Liver (tissue), 9 donors: ENCODE measurements around the gene FBXO31. TPM values are rescaled to one million over a fixed set of nuclear protein-coding genes. Genes with fewer than 3 reads are reported as not detected.

ENCODE experiments used
- DNase-seq: peaks from one replicate; pipeline ENCODE4 v3.0.0-alpha.2; 2017; ENCODE audit warnings: low spot score
- H3K27ac ChIP-seq, 2 donors: one replicate each; pipeline ENCODE4 v1.7.0; 2013; ENCODE audit warnings: inconsistent platforms in 2 of 2, low read length in 2 of 2, control low read depth in 1 of 2, low read depth in 1 of 2, mild to moderate bottlenecking in 1 of 2
- H3K27me3 ChIP-seq, 4 donors: one replicate each; pipeline versions ENCODE4 v1.6.1 to v1.7.0; 2013; ENCODE audit warnings: low read length in 3 of 4, inconsistent platforms in 1 of 4, mild to moderate bottlenecking in 1 of 4, moderate library complexity in 1 of 4; ENCODE audit not compliant: control insufficient read depth in 4 of 4, insufficient read depth in 4 of 4
- H3K36me3 ChIP-seq, 4 donors: one replicate each; pipeline versions ENCODE4 v1.6.1 to v1.7.0; 2013; ENCODE audit warnings: low read length in 3 of 4, mild to moderate bottlenecking in 3 of 4, low read depth in 1 of 4, moderate library complexity in 1 of 4; ENCODE audit not compliant: control insufficient read depth in 4 of 4, insufficient read depth in 3 of 4
- H3K4me1 ChIP-seq, 4 donors: one replicate each; pipeline versions ENCODE4 v1.6.1 to v1.7.0; 2013; ENCODE audit warnings: low read length in 3 of 4, mild to moderate bottlenecking in 3 of 4, moderate library complexity in 1 of 4; ENCODE audit not compliant: control insufficient read depth in 4 of 4, insufficient read depth in 4 of 4
- H3K4me3 ChIP-seq, 3 donors: one replicate each; pipeline versions ENCODE4 v1.6.1 to v1.7.0; 2013; ENCODE audit warnings: low read length in 3 of 3, control low read depth in 1 of 3, low read depth in 1 of 3, mild to moderate bottlenecking in 1 of 3
- H3K9ac ChIP-seq, 2 donors: one replicate each; pipeline ENCODE4 v1.7.0; 2013; ENCODE audit warnings: low read length in 2 of 2, mild to moderate bottlenecking in 2 of 2, moderate library complexity in 2 of 2, control low read depth in 1 of 2, low read depth in 1 of 2
- H3K9me3 ChIP-seq, 4 donors: one replicate each; pipeline versions ENCODE4 v1.6.1 to v1.7.0; 2013; ENCODE audit warnings: low read length in 3 of 4; ENCODE audit not compliant: control insufficient read depth in 4 of 4
- EGR1 ChIP-seq, 2 donors: IDR thresholded peaks; 2 replicates each; pipeline ENCODE4 v1.6.1; 2016 to 2018; ENCODE audit warnings: antibody characterized with exemption in 2 of 2, low read depth in 2 of 2
- FOXA2 ChIP-seq: IDR thresholded peaks from 2 replicates; pipeline ENCODE4 v1.6.1; 2016; ENCODE audit warnings: antibody characterized with exemption
- GABPA ChIP-seq, 2 donors: IDR thresholded peaks in 1 of 2; conservative IDR thresholded peaks in 1 of 2; 2 replicates each; pipeline ENCODE4 v1.6.1; 2016; ENCODE audit warnings: antibody characterized with exemption in 2 of 2, mild to moderate bottlenecking in 1 of 2, moderate library complexity in 1 of 2
- HNF4A ChIP-seq, 2 donors: conservative IDR thresholded peaks; 2 replicates each; pipeline ENCODE4 v1.6.1; 2016; ENCODE audit warnings: antibody characterized with exemption in 2 of 2, mild to moderate bottlenecking in 2 of 2
- HNF4G ChIP-seq: IDR thresholded peaks from 2 replicates; pipeline ENCODE4 v1.6.1; 2016; ENCODE audit warnings: antibody characterized with exemption
- JUND ChIP-seq, 2 donors: IDR thresholded peaks; 2 replicates each; pipeline ENCODE4 v1.6.1; 2016; ENCODE audit warnings: antibody characterized with exemption in 2 of 2
- NR2F2 ChIP-seq: IDR thresholded peaks from 2 replicates; pipeline ENCODE4 v1.6.1; 2016; ENCODE audit warnings: antibody characterized with exemption
- RAD21 ChIP-seq, 2 donors: IDR thresholded peaks; 2 replicates each; pipeline ENCODE4 v1.6.1; 2016; ENCODE audit warnings: antibody characterized with exemption in 2 of 2, mild to moderate bottlenecking in 2 of 2
- RXRA ChIP-seq, 2 donors: IDR thresholded peaks; 2 replicates each; pipeline ENCODE4 v1.6.1; 2017 to 2018; ENCODE audit warnings: antibody characterized with exemption in 2 of 2, mild to moderate bottlenecking in 1 of 2
- TAF1 ChIP-seq: conservative IDR thresholded peaks from 2 replicates; pipeline ENCODE4 v1.6.1; 2016; ENCODE audit warnings: antibody characterized with exemption, mild to moderate bottlenecking
- YY1 ChIP-seq: IDR thresholded peaks from 2 replicates; pipeline ENCODE4 v1.6.1; 2016; ENCODE audit warnings: antibody characterized with exemption, mild to moderate bottlenecking
- WGBS: extraction: QIAGEN DNeasy Blood & Tissue Kit; methylation state at CpG from one replicate; pipeline ENCODE4 v1.1.7; 2013; 5-methylcytosine and 5-hydroxymethylcytosine counted together
- polyA plus RNA-seq, 2 donors: library from polyadenylated mRNA; stranded (reverse) in 1 of 2; unstranded in 1 of 2; fragments of 200-250 nt in 1 of 2; fragments of >200 nt in 1 of 2; fragmentation: Nextera tagmentation in 1 of 2; extraction: Ambion mirVana in 1 of 2; gene quantifications; one replicate each; pipeline versions ENCODE4 v1.2.1 to v1.2.3, GENCODE V29; 2013 to 2015
- total RNA-seq, 2 donors: library from RNA; depleted of rRNA; stranded (reverse); fragments of >200 nt; gene quantifications; one replicate each; pipeline ENCODE4 v1.2.3, GENCODE V29; 2014
- TF ChIP-seq, protein P1 (sequence below): fragments of 150-350 bp; IDR thresholded peaks from 2 replicates; pipeline ENCODE4 v1.5.1; 2017; ENCODE audit warnings: improper control_type of control experiment, low read depth, low read length; ENCODE audit not compliant: missing input control
- TF ChIP-seq, protein P2 (sequence below): IDR thresholded peaks from 2 replicates; pipeline ENCODE4 v1.6.1; 2016; ENCODE audit warnings: antibody characterized with exemption
- TF ChIP-seq, protein P3 (sequence below): IDR thresholded peaks from 2 replicates; pipeline ENCODE4 v1.6.1; 2016; ENCODE audit warnings: antibody characterized with exemption
- TF ChIP-seq, protein P4 (sequence below): IDR thresholded peaks from 2 replicates; pipeline ENCODE4 v1.6.1; 2016; ENCODE audit warnings: antibody characterized with exemption, mild to moderate bottlenecking
- donor health status: healthy.
- donor health status: healthy.
- donor health status: healthy.
- donor health status: healthy.
- donor health status: healthy.

The FBXO31 gene
- total and polyA plus RNA-seq, 4 donors: 13.2 to 30.3 (median 18.1) TPM

DNA sequence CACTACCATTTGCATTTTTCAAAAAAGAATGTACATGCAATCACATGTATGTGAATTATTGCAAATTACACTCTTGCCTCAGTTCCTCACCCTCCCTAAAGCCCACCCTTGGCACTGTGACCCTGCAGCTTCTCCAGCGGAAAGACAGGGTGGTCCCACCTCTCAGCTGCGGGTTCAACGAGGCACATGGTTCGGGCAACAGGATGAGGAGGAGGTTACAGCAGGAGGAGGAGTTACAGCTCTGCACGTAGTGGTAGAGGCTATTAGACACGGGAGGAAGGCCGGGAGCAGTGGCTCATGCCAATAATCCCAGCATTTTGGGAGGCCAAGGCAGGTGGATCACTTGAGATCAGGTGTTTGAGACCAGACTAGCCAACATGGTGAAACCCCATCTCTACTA is 71.6 kb downstream of the FBXO31 start (continued):
- TF ChIP-seq, protein P1, sequence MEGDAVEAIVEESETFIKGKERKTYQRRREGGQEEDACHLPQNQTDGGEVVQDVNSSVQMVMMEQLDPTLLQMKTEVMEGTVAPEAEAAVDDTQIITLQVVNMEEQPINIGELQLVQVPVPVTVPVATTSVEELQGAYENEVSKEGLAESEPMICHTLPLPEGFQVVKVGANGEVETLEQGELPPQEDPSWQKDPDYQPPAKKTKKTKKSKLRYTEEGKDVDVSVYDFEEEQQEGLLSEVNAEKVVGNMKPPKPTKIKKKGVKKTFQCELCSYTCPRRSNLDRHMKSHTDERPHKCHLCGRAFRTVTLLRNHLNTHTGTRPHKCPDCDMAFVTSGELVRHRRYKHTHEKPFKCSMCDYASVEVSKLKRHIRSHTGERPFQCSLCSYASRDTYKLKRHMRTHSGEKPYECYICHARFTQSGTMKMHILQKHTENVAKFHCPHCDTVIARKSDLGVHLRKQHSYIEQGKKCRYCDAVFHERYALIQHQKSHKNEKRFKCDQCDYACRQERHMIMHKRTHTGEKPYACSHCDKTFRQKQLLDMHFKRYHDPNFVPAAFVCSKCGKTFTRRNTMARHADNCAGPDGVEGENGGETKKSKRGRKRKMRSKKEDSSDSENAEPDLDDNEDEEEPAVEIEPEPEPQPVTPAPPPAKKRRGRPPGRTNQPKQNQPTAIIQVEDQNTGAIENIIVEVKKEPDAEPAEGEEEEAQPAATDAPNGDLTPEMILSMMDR: no peak
- no peak for TF ChIP-seq JUND (IDR thresholded peaks at IDR 0.05)
- TF ChIP-seq GABPA (IDR thresholded peaks at IDR 0.05 in 1 of 2, conservative IDR thresholded peaks at IDR 0.05 in 1 of 2): no peak

DNA sequence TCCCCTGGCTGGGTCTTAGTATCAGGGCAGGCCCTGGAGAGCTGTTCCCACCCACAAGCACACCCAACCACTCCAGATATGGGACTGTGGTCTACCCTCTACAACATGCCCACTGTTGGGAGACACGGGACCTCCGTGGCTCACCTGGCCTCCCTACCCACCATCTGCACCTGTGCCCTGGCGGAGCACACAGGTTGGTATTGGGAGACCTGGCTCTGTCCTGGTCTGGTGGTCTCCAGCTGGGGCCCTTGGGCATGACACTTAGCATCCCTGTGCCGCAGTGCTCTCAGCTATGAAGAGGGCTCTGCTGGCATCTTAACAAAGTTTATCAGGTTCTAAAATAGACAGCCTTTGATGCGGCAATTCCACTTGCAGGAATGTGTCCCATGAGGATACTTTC is 72.2 kb downstream of the FBXO31 start:
- DNase-seq: no peak
- peaks cover 0 to 4% (median 0%) of the 10 kb centered on the region in 4 donors for H3K9me3 ChIP-seq
- H3K36me3 ChIP-seq: no peaks in the 10 kb centered on the region
- no peaks in the 10 kb centered on the region for H3K27me3 ChIP-seq
- no peaks in the 10 kb centered on the region for H3K4me1 ChIP-seq
- TF ChIP-seq JUND (IDR thresholded peaks at IDR 0.05) (no peak), GABPA (IDR thresholded peaks at IDR 0.05 in 1 of 2, conservative IDR thresholded peaks at IDR 0.05 in 1 of 2) (no peak), TAF1 (no peak), YY1 (no peak), NR2F2 (no peak)
- WGBS: 89% methylated on average over 5 of the region's 5 CpGs
- H3K27ac ChIP-seq: no peak overlapping the region
- H3K9ac ChIP-seq: no peak overlapping the region
- no peak overlapping the region for H3K4me3 ChIP-seq

DNA sequence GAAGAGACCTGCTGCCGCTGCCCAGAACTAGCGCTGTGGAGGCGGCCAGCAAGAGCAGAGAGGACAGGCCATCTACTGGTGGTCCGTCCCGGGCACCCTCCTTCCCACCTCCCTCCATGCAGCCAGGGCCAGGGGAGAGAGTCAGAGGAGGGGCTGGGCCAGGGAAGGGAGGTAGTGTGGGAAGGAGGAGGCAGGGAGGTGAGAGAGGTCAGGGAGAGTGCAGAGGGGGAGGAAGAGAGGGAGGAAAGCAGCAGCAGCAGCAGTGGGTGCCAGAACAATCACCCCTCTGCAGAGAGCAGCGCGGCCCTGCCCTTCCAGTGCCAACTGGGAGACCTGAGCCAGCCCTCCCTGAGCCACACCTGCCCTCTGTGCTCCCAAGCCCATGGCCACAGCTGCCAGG is 73.0 kb downstream of the FBXO31 start:
- H3K27ac ChIP-seq: no peak overlapping the region
- peaks cover 0 to 4% (median 0%) of the 10 kb centered on the region in 4 donors for H3K9me3 ChIP-seq
- TF ChIP-seq RAD21 (IDR thresholded peaks at IDR 0.05) (no peak), RXRA (IDR thresholded peaks at IDR 0.05) (no peak), JUND (IDR thresholded peaks at IDR 0.05) (no peak), GABPA (IDR thresholded peaks at IDR 0.05 in 1 of 2, conservative IDR thresholded peaks at IDR 0.05 in 1 of 2) (no peak), HNF4G (no peak), HNF4A (conservative IDR thresholded peaks at IDR 0.05) (no peak)
- TF ChIP-seq, protein P2, sequence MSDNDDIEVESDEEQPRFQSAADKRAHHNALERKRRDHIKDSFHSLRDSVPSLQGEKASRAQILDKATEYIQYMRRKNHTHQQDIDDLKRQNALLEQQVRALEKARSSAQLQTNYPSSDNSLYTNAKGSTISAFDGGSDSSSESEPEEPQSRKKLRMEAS: no peak
- no peak overlapping the region for H3K9ac ChIP-seq
- H3K36me3 ChIP-seq: no peaks in the 10 kb centered on the region
- no peak overlapping the region for H3K4me3 ChIP-seq
- DNase-seq: no peak
- no peaks in the 10 kb centered on the region for H3K4me1 ChIP-seq
- no peaks in the 10 kb centered on the region for H3K27me3 ChIP-seq
- WGBS: 94% methylated on average over 7 of the region's 7 CpGs

DNA sequence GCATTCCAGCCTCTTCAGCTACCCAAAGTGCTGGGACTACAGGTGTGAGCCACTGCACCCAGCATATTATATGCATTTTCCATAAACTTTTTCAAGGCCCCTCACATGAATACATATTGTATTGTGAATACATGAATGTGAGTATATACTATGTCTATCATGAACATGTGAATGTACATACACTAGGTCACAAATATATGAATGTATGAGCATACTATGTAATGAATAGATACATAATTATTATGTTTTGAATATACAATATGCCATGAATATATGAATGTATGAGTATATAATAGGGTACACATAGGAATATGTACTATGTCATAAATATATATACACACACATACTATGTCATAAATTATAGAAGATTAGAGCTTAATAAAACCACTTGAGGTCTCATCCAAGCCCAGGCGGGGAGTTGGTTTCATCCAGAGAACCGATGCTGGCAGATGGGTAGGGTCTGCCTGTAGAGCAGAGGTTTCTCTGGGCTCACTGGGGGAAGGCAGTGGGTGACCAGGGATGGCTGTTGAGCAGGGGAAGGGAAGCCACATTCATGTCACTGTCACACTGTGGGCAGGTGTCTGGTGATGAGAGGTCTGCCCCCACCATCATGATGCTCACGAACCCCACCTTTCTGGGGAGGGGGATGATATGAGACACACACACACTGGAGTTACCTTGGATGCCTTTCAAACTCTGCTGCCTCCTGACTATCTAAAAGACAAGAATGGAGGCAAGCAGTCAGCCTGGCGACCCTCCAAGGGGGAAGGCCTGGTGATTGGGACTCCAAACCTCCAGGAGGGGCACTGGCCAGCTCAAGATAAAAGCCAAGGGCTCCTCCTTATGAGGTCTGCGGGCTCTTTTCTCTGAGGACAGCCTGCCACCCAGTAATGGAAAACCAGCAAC is 73.7 kb downstream of the FBXO31 start:
- H3K4me1 ChIP-seq: no peaks in the 10 kb centered on the region
- TF ChIP-seq YY1: no peak
- no peak for TF ChIP-seq EGR1 (IDR thresholded peaks at IDR 0.05; ENCODE audit: low read depth in 2 of 2)
- TF ChIP-seq FOXA2: no peak
- no peak for TF ChIP-seq RAD21 (IDR thresholded peaks at IDR 0.05)
- TF ChIP-seq, protein P3, sequence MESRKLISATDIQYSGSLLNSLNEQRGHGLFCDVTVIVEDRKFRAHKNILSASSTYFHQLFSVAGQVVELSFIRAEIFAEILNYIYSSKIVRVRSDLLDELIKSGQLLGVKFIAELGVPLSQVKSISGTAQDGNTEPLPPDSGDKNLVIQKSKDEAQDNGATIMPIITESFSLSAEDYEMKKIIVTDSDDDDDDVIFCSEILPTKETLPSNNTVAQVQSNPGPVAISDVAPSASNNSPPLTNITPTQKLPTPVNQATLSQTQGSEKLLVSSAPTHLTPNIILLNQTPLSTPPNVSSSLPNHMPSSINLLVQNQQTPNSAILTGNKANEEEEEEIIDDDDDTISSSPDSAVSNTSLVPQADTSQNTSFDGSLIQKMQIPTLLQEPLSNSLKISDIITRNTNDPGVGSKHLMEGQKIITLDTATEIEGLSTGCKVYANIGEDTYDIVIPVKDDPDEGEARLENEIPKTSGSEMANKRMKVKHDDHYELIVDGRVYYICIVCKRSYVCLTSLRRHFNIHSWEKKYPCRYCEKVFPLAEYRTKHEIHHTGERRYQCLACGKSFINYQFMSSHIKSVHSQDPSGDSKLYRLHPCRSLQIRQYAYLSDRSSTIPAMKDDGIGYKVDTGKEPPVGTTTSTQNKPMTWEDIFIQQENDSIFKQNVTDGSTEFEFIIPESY: no peak
- TF ChIP-seq, protein P4, sequence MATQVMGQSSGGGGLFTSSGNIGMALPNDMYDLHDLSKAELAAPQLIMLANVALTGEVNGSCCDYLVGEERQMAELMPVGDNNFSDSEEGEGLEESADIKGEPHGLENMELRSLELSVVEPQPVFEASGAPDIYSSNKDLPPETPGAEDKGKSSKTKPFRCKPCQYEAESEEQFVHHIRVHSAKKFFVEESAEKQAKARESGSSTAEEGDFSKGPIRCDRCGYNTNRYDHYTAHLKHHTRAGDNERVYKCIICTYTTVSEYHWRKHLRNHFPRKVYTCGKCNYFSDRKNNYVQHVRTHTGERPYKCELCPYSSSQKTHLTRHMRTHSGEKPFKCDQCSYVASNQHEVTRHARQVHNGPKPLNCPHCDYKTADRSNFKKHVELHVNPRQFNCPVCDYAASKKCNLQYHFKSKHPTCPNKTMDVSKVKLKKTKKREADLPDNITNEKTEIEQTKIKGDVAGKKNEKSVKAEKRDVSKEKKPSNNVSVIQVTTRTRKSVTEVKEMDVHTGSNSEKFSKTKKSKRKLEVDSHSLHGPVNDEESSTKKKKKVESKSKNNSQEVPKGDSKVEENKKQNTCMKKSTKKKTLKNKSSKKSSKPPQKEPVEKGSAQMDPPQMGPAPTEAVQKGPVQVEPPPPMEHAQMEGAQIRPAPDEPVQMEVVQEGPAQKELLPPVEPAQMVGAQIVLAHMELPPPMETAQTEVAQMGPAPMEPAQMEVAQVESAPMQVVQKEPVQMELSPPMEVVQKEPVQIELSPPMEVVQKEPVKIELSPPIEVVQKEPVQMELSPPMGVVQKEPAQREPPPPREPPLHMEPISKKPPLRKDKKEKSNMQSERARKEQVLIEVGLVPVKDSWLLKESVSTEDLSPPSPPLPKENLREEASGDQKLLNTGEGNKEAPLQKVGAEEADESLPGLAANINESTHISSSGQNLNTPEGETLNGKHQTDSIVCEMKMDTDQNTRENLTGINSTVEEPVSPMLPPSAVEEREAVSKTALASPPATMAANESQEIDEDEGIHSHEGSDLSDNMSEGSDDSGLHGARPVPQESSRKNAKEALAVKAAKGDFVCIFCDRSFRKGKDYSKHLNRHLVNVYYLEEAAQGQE: no peak
- no peak for TF ChIP-seq NR2F2
- TF ChIP-seq HNF4A (conservative IDR thresholded peaks at IDR 0.05): no peak
- TF ChIP-seq TAF1: no peak
- 90% methylated on average over 5 of the region's 5 CpGs for WGBS
- no peaks in the 10 kb centered on the region for H3K27me3 ChIP-seq
- H3K9ac ChIP-seq: no peak overlapping the region
- DNase-seq: peak; percentile 59
- no peak overlapping the region for H3K4me3 ChIP-seq
- peaks cover 0 to 4% (median 0%) of the 10 kb centered on the region in 4 donors for H3K9me3 ChIP-seq
- no peaks in the 10 kb centered on the region for H3K36me3 ChIP-seq
- no peak overlapping the region for H3K27ac ChIP-seq
